ENCODE data around the gene MRPL12.
"Not testable (repeated sequence)": the region's sequence is repeated elsewhere in the genome, so short reads cannot be mapped to it uniquely, and the experiment has no call there.

Gene MRPL12

GRCh38 chr17:81717766-81718089 lies 14.6 kb downstream of the MRPL12 start:
- no peak for DNase-seq

DNA sequence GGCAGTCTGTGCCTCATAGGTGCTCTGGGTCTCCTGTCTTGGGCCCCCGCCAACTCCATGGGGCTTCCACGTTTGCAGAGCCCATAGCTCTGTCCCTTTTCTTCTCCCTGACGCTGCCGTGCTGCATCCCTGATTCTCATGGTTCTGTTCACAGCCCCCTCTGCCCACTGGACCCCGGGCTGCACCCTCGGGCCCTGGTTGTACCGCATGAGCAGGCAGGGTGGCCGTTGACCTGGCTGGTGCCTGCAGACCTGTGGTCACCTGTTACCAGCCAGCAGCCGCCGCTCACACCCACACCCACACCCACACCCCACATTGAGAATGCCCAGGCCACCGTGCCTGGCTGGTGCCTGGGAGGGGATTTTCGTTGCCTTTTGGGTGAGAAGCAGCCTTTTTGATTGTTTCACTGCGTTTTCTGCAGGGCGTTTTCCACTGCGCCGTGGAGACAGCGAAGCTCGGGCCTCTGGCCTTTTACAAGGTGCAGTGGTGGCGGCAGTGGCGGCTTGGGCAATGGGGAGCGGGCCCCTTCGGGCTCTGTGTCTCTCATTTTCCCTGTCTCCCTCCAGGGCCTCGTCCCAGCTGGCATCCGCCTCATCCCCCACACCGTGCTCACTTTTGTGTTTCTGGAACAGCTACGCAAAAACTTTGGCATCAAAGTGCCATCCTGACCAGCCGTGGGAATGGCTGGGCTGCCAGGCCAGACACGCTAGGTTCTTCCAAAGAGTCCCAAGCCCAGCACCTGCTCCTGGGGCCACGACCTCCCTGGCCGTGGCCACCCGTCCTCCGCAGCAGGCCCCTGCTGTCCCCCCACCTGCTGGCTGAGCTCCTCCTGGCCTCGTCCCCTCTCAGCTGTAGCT lies 16.5 kb downstream of the MRPL12 start:
- DNase-seq: no peak

GRCh38 chr17:81720267-81721071 lies 17.3 kb downstream of the MRPL12 start:
- no peak for DNase-seq

DNA sequence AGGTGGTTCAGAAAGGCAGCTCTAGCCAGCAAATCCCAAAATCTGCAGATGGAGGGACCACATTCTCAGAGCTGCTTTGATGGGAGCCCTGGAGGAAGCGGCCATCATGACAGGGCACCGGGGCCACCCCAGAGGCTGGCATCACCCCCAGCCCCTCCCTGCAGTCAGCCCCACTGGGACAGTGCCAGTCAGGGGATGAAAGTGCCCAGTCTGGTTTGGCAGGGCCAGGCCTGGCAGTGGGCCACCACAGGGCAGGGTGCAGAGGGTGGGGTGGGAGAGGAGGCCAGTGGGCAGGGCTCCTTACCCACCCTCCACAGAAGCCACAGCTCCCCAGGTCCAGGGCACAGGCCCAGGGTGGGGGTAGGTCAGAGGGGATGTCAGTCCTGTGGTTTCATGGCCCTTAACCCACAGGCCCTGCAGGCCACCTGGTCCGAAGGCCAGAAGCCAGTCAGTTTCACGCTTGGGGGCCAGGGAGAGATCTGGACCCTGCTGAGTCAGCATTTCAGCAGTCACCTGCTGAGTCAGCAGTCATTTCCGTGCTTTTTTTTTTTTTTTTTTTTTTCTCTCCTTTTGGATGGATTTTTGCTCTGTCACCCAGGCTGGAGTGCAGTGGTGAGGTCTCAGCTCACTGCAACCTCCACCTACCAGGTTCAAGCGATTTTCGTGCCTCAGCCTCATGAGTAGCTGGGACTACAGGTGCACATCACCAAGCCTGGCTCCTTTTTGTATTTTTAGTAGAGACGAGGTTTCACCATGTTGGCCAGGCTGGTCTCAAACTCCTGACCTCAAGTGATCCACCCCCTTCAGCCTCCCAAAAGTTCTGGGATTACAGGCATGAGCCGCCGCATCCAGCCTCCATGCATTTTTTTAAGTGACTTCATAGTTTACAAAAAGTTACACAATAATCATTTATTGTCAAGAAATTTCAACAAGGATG lies 19.3 kb downstream of the MRPL12 start:
- no peak for DNase-seq

- DNase-seq: no peak
Observed at GRCh38 chr17:81723651-81724209, 20.6 kb downstream of the MRPL12 start.

- DNase-seq: no peak
Observed at GRCh38 chr17:81725439-81725838, 22.3 kb downstream of the MRPL12 start.

DNA sequence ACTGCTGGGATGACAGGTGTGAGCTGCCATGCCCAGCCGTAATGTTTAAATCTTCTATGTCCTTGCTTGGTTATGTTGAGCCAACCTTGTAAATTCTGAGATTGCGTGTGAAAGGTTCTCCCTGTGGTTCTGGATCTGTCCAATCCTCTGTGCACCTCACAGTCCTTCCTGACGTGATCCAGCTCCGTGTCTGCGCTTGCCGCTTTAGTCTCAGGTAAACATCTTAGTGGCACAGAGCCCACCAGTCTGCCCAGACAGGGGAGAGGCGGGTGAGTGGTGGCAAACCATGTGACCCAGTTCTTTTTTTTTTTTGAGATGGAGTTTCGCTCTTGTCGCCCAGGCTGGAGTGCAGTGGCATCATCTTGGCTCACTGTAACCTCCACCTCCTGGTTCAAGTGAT lies 22.8 kb downstream of the MRPL12 start:
- DNase-seq: no peak

- no peak for DNase-seq
Observed at GRCh38 chr17:81727324-81728031, 24.3 kb downstream of the MRPL12 start.

- no peak for DNase-seq
Observed at GRCh38 chr17:81733507-81734404, 30.6 kb downstream of the MRPL12 start.

- DNase-seq: no peak
Observed at GRCh38 chr17:81734405-81735263, 31.5 kb downstream of the MRPL12 start.

GRCh38 chr17:81735264-81736102 lies 32.3 kb downstream of the MRPL12 start:
- no peak for DNase-seq

GRCh38 chr17:81737947-81738800 lies 35.0 kb downstream of the MRPL12 start:
- no peak for DNase-seq

DNA sequence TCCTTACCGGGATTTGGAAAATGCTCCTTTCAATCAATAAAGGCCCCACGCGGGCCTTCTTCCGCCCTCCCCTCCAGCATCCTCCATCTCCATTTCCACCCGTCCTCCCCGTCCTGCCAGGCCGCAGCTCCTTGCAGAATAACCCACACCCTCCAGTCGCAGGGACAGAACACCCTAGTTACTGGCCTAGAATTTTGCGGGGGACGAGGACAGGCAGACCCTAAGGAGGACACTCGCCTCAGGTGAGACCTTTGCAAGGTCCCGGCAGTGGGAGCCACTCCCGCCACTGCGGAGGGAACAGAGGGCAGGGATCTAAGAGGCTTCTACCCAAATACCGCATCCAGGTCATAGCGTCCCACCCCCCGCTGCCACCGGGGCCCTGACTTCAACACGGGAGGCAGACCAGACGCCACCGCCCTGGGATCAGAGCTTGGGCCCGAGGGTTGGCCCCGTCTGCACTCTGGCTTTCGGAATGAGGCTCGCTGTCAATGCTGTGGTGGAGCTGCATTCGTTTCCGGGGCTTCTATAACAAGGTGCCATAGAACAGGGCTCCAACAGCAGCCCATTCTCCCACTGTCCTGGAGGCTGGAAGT lies 35.7 kb downstream of the MRPL12 start:
- no peak for DNase-seq

- DNase-seq: not testable (repeated sequence)
Observed at GRCh38 chr17:81739593-81739992, 36.4 kb downstream of the MRPL12 start.

- no peak for DNase-seq
Observed at GRCh38 chr17:81740395-81740961, 37.3 kb downstream of the MRPL12 start.

DNA sequence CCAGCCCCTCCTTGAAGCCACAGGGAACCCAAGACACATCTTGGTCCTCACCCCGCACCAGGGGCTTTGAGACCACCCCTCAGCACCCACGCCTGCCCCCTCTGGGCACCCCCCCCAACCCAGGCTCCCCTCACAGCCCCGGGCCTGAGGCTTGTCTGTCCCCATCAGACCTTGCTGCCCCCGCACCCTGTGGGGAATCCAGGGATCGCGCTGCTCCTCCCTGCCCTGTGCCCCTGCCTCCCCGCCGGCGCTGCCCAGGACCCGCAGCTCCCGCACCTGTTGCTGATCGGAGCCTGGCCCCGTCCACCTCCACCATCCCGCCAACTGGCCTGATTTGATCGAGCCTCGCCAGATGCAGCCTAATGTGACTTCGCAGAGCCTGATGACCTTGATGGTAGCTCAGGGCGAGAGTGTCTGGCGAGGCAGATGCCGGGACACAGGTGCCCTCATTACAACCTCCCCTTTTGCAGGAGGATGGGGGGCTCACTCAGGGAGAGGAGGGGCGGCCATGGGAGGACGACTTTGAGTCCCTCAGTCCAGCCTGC lies 38.0 kb downstream of the MRPL12 start:
- DNase-seq: no peak
